NCI-H2196 (cell line): ENCODE results near the gene KCNJ18.
"Not testable (repeated sequence)": the region's sequence is repeated elsewhere in the genome, so short reads cannot be mapped to it uniquely, and the experiment has no call there.

Experiments
- DNase-seq: peaks from one replicate; lab custom pipeline; 2025; ENCODE audit not compliant: unreplicated experiment; lab: John Stamatoyannopoulos, UW

Gene KCNJ18

GRCh38 chr17:21749696-21750531 lies 57.6 kb downstream of the KCNJ18 start:
- not testable (repeated sequence) for DNase-seq

DNA sequence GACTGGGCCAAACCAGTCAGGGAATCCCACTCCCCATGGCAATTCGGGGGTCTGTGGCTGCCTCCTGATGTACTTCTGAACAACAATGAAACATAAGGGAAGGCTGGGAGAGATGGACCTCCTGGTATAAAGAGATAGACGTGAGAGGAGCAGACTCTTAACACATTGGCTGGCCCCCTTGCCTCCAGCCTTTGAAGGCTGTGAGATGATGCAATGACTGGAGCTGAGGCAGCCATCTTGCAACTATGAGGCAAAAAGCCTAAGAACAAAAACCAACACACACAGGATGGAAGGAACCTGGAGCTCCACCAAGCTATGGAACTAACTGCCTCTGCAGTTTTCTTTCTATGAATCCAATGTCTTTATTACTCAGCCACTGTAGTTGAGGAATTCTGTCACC lies 58.8 kb downstream of the KCNJ18 start:
- DNase-seq = not testable (repeated sequence)
